ENCODE data around the gene DZANK1. TPM values are rescaled to one million over a fixed set of nuclear protein-coding genes. Genes with fewer than 3 reads are reported as not detected.
A peak's percentile ranks its signal among the peaks of the same experiment; 100 is the strongest.

DZANK1 gene
- total RNA-seq, 1 experiment from 2014 or later = 1.7 TPM

- DNase-seq (ENCODE audit: low read depth, low spot score) = peak; percentile 56
- CTCF ChIA-PET = interaction anchor here (1.1 kb wide), 1 partner anchor 10 kb away, joined by 6 read pairs; the partner anchor contains the start of gene SEC23B
- TF ChIP-seq CTCF (IDR thresholded peaks at IDR 0.05 in 2 of 3, conservative IDR thresholded peaks at IDR 0.05 in 1 of 3; ENCODE audit: borderline replicate concordance in 1 of 3, insufficient read depth in 1 of 3, low read depth in 2 of 3, low read length in 2 of 3) = no peak
- no peak for TF ChIP-seq SIN3A (IDR thresholded peaks at IDR 0.05; ENCODE audit: low read depth)
- TF ChIP-seq POLR2AphosphoS5 (IDR thresholded peaks at IDR 0.05; ENCODE audit: low read depth, low read length) = peak; percentile 83
- peak; percentile 49 for TF ChIP-seq POLR2A (IDR thresholded peaks at IDR 0.05; ENCODE audit: borderline replicate concordance, extremely low read depth, insufficient read depth, insufficient read length)
- peak; percentile 88 for TF ChIP-seq YY1 (IDR thresholded peaks at IDR 0.05; ENCODE audit: extremely low read depth, insufficient replicate concordance, low read depth, low read length)
- TF ChIP-seq SRF (IDR thresholded peaks at IDR 0.05; ENCODE audit: low read depth) = no peak
- peak; percentile 26; the same call in 1 of the 2 replicates for TF ChIP-seq ELF1 (IDR thresholded peaks at IDR 0.05; ENCODE audit: borderline replicate concordance, low read depth)
- no peak for TF ChIP-seq RAD21 (IDR thresholded peaks at IDR 0.05; ENCODE audit: low read depth)
- TF ChIP-seq MAX (IDR thresholded peaks at IDR 0.05) = peak; percentile 31; the same call in 1 of the 2 replicates
- TF ChIP-seq TCF7L2 (IDR thresholded peaks at IDR 0.05; ENCODE audit: borderline replicate concordance, extremely low read depth, insufficient read depth, insufficient read length) = peak; percentile 71
- TF ChIP-seq ZFX (IDR thresholded peaks at IDR 0.05) = peak; percentile 48; the same call in 1 of the 2 replicates
- TF ChIP-seq SP1 (IDR thresholded peaks at IDR 0.05; ENCODE audit: low read depth) = peak; percentile 21; the same call in 1 of the 2 replicates
- Histone ChIP-seq H3K9me3 (ENCODE audit: control insufficient read depth in 1 of 2, insufficient read depth in 1 of 2, low read depth in 1 of 2, low read length in 2 of 2) (no peaks in the 10 kb centered on the region), H3K27ac (ENCODE audit: low read depth, low read length) (peak within 1 kb of the TSS; percentile 52), H3K9ac (ENCODE audit: low read length) (peak within 1 kb of the TSS; percentile 71), H3K4me2 (ENCODE audit: low read length) (peak within 1 kb of the TSS; percentile 77), H3K27me3 (ENCODE audit: insufficient read depth, low read length) (no peaks in the 10 kb centered on the region), H3K79me2 (ENCODE audit: insufficient read depth, low read length) (peaks cover 9% of the 10 kb centered on the region; the same call in 1 of the 2 replicates), H3K36me3 (ENCODE audit: control insufficient read depth in 1 of 2, insufficient read depth in 2 of 2, low read length in 2 of 2) (no peaks in the 10 kb centered on the region; a peak in 1 of 4 replicates), H3K4me3 (replicated peaks in 1 of 2; ENCODE audit: low read depth in 1 of 2, low read length in 2 of 2) (peak within 1 kb of the TSS; percentile 74 to 76), H3K4me1 (ENCODE audit: control insufficient read depth in 1 of 2, insufficient read depth in 2 of 2, low read length in 2 of 2) (peaks cover 3 to 10% of the 10 kb centered on the region in 2 experiments; a peak in 3 of 4 replicates), H2AFZ (ENCODE audit: low read depth, low read length, poor library complexity, severe bottlenecking) (peak within 1 kb of the TSS; percentile 66), H4K20me1 (ENCODE audit: insufficient read depth) (no peaks in the 10 kb centered on the region), H3K9me2 (ENCODE audit: insufficient read depth) (no peaks in the 10 kb centered on the region)
- ATAC-seq = peak; percentile 100
- POLR2A ChIA-PET = interaction anchor here (0.6 to 4.1 kb wide), 4 partner anchors 10 to 195 kb away, joined by 3 to 43 read pairs (median 4); partner anchors contain the start of genes DZANK1, POLR3F and SEC23B
- intact Hi-C loops (cut with micrococcal nuclease) = no loop called here
- TSS peak; percentile 59 for BruUV-seq (replicated peaks)
- RAD21 ChIA-PET (ENCODE audit: low non-redundant PET in 1 of 2, low total read pairs in 2 of 2, uncharacterized antibody in 2 of 2, unreplicated experiment in 2 of 2) = interaction anchor here in 1 of 2 experiments (1.2 kb wide), 1 partner anchor 10 kb away, joined by 3 read pairs; the partner anchor contains the start of gene SEC23B
These were observed 30.1 kb upstream of the DZANK1 start, which contains the start of gene RBBP9 for GRCh38 chr20:18496740-18497592. Gene RBBP9 (minus strand): TSS chr20:18497225. CDS start chr20:18497167, 58 bp downstream.

Data from HCT116 (cell line).